Fibroblast of skin of abdomen (primary cell): ENCODE measurements around the gene ITPR3.

Experiments
- DNase-seq: peaks from one replicate; pipeline ENCODE4 v3.0.0-alpha.2; 2013

The ITPR3 gene

DNA sequence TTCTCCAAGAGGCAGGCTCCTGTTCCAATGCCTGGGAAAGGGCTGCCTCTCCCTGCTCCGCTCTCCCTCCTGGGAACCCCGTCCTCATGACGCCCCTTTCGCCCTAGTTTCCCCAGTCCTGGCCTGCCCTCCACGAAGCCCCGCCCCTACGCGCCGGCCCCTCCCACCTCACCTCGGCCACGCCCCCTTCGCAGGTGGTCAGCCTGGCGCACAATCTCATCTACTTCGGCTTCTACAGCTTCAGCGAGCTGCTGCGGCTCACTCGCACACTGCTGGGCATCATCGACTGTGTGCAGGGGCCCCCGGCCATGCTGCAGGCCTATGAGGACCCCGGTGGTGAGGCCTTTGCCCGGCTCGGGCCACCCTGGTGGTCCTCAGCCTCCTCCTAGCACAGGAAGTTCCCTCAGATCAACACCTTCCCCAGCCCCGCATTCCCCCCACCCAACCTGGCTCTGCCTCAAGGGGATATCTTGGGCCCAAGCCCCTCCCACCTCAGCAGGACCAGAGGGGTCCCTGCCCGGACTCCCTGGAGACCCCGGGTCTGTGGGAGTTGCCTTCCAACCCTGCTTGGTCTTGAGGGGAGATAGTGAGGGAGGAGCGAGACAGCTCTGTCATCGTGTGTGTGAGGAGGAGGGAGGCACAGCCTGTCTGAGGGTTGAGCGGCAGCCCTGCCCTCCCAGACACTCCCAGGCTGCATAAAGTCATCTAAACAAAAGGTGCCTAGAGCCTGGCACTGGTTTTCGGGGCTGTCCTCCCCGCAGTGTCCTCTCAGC, 50.0 kb downstream of the ITPR3 start:
- no peak for DNase-seq

DNA sequence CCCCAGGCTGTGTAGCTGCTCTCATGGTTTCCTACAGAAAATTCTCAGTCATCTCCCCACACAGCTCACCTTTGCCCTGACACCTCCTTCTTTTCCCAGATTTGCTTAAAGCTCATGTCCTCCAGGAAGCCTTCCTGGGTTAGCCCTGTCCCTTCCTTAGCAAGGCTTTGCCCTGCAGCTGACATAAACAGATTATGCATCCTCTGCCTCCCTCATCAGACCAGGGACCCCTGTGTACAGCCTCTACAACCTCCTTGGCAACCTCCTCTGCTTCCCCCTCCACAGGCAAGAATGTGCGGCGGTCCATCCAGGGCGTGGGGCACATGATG, 50.6 kb downstream of the ITPR3 start:
- no peak for DNase-seq

DNA sequence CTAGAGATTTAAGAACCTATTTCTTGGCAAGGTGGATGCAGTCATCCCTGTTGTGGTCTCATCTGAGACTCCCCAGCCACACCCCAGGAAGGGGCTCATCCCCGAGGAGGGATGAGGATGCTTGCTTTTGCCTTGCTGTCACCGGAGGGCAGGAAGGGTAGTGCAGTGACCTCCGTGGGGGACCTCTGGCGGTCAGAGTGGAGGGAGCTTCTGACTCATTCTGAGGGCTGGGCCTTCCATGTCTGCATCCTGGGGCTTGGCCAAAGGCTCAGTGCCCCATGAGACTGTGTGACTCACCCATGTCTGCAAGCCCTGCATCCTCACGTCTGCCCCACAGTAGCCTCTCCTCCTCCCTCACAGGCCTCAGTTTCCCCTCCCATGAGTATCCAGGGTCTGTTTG, 51.7 kb downstream of the ITPR3 start:
- peak; percentile 95 for DNase-seq

DNA sequence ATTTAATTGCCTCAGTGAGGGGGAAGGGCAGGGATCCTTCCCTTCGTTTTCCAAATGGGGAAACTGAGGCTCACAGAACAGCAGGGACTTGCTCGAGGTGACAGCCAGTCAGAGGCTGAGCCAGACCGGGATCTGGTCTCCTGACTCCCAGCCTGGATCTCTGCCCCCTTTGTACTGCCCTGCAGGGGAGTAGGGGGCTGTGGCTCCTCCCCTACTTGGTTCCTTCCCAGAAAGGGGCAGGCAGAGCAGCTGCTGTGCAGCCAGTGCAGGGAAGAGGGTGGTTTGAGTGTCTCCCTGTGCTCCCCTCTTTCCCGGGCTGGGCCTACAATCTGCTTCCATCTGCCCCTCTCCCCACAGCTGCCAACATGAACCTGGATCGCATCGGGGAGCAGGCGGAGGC, 52.7 kb downstream of the ITPR3 start:
- DNase-seq, result no peak

- DNase-seq, result no peak
These were observed 54.8 kb downstream of the ITPR3 start for GRCh38 chr6:33675968-33676367.

DNA sequence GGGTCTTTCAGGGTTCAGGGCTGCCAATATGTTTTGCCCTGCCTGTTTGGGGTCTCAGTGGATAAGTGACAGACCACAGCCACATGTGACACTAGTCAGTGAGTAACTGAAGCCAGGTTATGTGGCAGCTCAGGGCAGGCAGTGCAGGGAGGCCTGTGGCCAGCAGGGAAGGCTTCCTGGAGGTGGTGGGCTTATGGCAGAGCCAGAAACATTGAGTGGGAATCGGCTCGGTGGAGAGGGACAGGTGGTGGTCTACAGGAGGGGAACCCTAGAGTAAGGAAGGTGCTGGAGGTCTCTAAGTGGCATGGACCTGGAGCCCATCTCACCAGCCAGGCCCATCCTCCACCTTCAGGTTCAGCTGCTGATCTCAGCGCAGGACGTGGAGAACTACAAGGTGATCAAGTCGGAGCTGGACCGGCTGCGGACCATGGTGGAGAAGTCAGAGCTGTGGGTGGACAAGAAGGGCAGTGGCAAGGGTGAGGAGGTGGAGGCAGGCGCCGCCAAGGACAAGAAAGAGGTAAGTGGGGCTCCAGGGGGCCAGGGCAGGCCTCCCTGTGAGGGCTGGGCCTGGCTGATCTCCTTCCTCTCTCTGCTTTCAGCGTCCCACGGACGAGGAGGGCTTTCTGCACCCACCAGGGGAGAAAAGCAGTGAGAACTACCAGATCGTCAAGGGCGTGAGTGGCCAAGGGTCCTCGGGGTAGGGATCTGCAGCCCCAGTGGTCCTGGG, 55.5 kb downstream of the ITPR3 start:
- no peak for DNase-seq

DNA sequence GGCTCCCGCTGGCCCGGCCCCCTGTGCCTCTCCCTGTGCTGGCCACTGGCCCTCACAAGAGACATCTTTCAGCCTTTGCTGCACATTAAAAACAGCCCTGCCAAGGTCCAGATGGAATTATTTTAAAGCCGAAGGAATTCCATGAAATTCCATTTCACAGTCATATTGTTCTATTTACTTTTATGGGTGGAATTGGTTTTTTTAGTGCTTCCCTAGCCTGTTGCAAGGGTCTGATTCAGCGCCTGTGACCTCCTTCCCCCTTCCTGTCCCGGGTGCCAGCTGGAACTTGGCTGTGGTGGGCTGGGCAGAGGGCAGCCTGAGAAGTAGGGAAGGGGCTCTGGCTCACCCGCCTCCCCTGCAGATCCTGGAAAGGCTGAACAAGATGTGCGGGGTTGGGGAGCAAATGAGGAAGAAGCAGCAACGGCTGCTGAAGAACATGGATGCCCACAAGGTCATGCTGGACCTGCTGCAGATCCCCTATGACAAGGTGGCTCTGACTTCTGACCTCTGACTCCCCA, 56.1 kb downstream of the ITPR3 start:
- peak; percentile 72 for DNase-seq

- DNase-seq, result no peak
These were observed 56.6 kb downstream of the ITPR3 start for GRCh38 chr6:33677689-33678088.

- no peak for DNase-seq
These were observed 57.3 kb downstream of the ITPR3 start for GRCh38 chr6:33678233-33678931.

- no peak for DNase-seq
These were observed 57.9 kb downstream of the ITPR3 start for GRCh38 chr6:33678932-33679490.

GRCh38 chr6:33679761-33680160, 58.6 kb downstream of the ITPR3 start:
- no peak for DNase-seq

- DNase-seq, result no peak
These were observed 61.2 kb downstream of the ITPR3 start for GRCh38 chr6:33682341-33682740.

- DNase-seq, result no peak
These were observed 62.0 kb downstream of the ITPR3 start for GRCh38 chr6:33683051-33683571.

- no peak for DNase-seq
These were observed 62.7 kb downstream of the ITPR3 start for GRCh38 chr6:33683576-33684427.

GRCh38 chr6:33684428-33684896, 63.3 kb downstream of the ITPR3 start:
- DNase-seq, result no peak

DNA sequence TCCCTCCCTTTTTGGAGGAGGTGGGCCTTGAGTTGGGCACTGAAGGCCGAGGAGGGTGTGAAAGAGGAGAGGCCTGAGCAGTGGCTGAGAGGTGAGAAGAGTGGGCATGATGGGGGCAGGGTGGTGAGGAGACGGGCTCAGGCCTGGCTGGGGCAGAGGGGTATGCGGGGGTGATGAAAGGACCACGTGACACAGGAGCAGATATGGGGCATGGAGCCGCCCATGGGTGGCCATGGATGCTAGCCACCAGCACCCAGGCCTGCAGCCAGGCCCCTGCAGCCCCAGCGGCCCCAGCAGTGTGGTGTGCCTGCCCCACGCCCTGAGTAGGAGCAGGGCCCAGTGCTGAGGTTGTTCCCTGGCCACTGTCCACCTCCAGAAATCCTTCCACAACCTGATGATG, 63.9 kb downstream of the ITPR3 start:
- no peak for DNase-seq

GRCh38 chr6:33685411-33686224, 64.5 kb downstream of the ITPR3 start:
- no peak for DNase-seq

DNA sequence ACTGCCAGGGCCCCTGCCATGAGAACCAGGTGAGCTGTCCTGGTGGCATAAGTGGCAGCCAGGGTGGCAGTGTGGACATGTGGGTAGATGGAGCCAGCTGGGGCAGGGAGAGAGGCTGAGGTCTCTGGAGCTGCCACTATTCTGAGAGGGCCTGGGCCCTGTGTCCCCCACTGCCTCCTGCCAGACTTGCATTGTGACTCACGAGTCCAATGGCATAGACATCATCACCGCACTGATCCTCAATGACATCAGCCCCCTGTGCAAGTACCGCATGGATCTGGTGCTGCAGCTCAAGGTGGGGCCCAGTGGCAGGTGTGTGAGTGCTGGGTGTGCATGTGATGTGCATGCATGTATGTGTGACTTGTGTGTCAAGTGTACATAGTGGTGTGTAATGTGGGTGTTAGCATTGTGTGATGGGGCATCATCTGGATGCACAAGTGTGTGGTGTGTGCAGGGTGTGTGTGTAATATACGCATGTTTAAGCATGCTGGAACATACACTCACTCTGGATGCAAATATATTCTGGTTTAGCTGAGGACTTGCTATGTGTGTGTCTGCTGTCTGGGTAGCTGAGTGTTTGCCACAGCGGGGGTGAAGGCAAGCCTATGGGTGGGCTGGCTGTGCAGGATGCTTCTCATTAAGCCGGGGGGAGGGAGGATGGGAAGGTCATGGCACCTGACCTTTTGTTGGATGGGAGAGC, 65.3 kb downstream of the ITPR3 start:
- no peak for DNase-seq

GRCh38 chr6:33686981-33687975, 66.2 kb downstream of the ITPR3 start:
- no peak for DNase-seq
